Kidney (tissue), 14 donors: Measurements from ENCODE around the gene CCDC12. TPM values are rescaled to one million over a fixed set of nuclear protein-coding genes. Genes with fewer than 3 reads are reported as not detected.
A peak's percentile ranks its signal among the peaks of the same experiment; 100 is the strongest.

Source experiments
- DNase-seq, 5 donors: peaks; one replicate each; pipeline ENCODE4 v3.0.0-alpha.2; 2013 to 2020
- FAIRE-seq: peaks from 2 replicates; lab custom pipeline; 2012; peaks lifted over from hg19 to GRCh38; lab: Jason Lieb, UNC
- H3K27ac ChIP-seq, 2 donors: one replicate each; pipeline ENCODE4 v1.7.0; 2013; ENCODE audit warnings: low read depth in 2 of 2, low read length in 2 of 2, inconsistent platforms in 1 of 2
- H3K27me3 ChIP-seq: one replicate; pipeline ENCODE4 v1.7.1; 2013; ENCODE audit warnings: low read length, inconsistent platforms; ENCODE audit not compliant: control insufficient read depth, insufficient read depth
- H3K36me3 ChIP-seq, 3 donors: one replicate each; pipeline versions ENCODE4 v1.7.0 to v1.7.1; 2013; ENCODE audit warnings: low read length in 3 of 3, control low read depth in 1 of 3, inconsistent platforms in 1 of 3; ENCODE audit not compliant: insufficient read depth in 3 of 3, control insufficient read depth in 2 of 3
- H3K4me1 ChIP-seq, 3 donors: one replicate each; pipeline versions ENCODE4 v1.7.0 to v1.7.1; 2013; ENCODE audit warnings: low read length in 3 of 3, inconsistent platforms in 1 of 3, low read depth in 1 of 3; ENCODE audit not compliant: control insufficient read depth in 2 of 3, insufficient read depth in 2 of 3
- H3K4me3 ChIP-seq, 3 donors: one replicate each; pipeline versions ENCODE4 v1.7.0 to v1.8.1; 2013; ENCODE audit warnings: low read length in 3 of 3, control low read depth in 1 of 3, inconsistent platforms in 1 of 3
- H3K9ac ChIP-seq, 3 donors: one replicate each; pipeline versions ENCODE4 v1.7.0 to v1.7.1; 2013; ENCODE audit warnings: low read length in 3 of 3, control low read depth in 1 of 3, inconsistent platforms in 1 of 3
- H3K9me3 ChIP-seq, 3 donors: one replicate each; pipeline versions ENCODE4 v1.7.0 to v1.7.1; 2013; ENCODE audit warnings: low read length in 3 of 3, control low read depth in 1 of 3, inconsistent platforms in 1 of 3; ENCODE audit not compliant: control insufficient read depth in 2 of 3, insufficient read depth in 1 of 3
- CTCF ChIP-seq: IDR thresholded peaks from 3 replicates; pipeline ENCODE4 v1.5.1; 2012; ENCODE audit warnings: mild to moderate bottlenecking, moderate library complexity, borderline replicate concordance; ENCODE audit not compliant: insufficient read depth; ENCODE audit errors: extremely low read depth
- intact Hi-C: fragments of 100-400 bp; cut with DNase I; formaldehyde crosslinking; loops from one replicate; pipeline ENCODE4 v1.11.1; 2022
- polyA plus RNA-seq: library from polyadenylated mRNA; stranded (reverse); fragments of 350-450 nt; fragmentation: Illumina TruSeq; extraction: RNeasy Lipid Tissue Mini Kit (QIAGEN cat#74804); gene quantifications from one replicate; pipeline ENCODE4 v1.2.3, GENCODE V29; 2014; ENCODE audit warnings: low read depth, low replicate concordance; ENCODE audit not compliant: insufficient read depth
- total RNA-seq: library from RNA; stranded (reverse); fragmentation: NEBNext Ultra II Directional; extraction: Animal tissue kit (Norgen Biotek cat#: 25700); gene quantifications from one replicate; pipeline ENCODE4 v1.2.1, GENCODE V29; 2021
- donor health status: control.
- donor health status: control.
- donor health status: control.
- donor health status: control.
- donor health status: control.
- donor health status: DM: yes; HTN: yes; CAD: no.
- donor health status: Normal renal cell carcinoma (clear cell type).

CCDC12 gene
- total and polyA plus RNA-seq, 2 donors from 2014 or later = 59.7 to 85.6 TPM

- TF ChIP-seq CTCF = no peak
- peak in 2 of 5 donors; percentile 61 to 66 for DNase-seq
- H3K27ac ChIP-seq = no peak overlapping the region
- no peak for FAIRE-seq
- H3K9ac ChIP-seq = no peak overlapping the region
- no peaks in the 10 kb centered on the region for H3K9me3 ChIP-seq
- H3K4me1 ChIP-seq = peaks cover 0 to 6% (median 0%) of the 10 kb centered on the region in 3 donors
- intact Hi-C loops = no loop called here
- no peaks in the 10 kb centered on the region for H3K27me3 ChIP-seq
- H3K4me3 ChIP-seq = no peak overlapping the region
- peaks cover 0 to 14% (median 10%) of the 10 kb centered on the region in 3 donors for H3K36me3 ChIP-seq
These were observed 31.8 kb upstream of the CCDC12 start for GRCh38 chr3:47008234-47008796.

DNA sequence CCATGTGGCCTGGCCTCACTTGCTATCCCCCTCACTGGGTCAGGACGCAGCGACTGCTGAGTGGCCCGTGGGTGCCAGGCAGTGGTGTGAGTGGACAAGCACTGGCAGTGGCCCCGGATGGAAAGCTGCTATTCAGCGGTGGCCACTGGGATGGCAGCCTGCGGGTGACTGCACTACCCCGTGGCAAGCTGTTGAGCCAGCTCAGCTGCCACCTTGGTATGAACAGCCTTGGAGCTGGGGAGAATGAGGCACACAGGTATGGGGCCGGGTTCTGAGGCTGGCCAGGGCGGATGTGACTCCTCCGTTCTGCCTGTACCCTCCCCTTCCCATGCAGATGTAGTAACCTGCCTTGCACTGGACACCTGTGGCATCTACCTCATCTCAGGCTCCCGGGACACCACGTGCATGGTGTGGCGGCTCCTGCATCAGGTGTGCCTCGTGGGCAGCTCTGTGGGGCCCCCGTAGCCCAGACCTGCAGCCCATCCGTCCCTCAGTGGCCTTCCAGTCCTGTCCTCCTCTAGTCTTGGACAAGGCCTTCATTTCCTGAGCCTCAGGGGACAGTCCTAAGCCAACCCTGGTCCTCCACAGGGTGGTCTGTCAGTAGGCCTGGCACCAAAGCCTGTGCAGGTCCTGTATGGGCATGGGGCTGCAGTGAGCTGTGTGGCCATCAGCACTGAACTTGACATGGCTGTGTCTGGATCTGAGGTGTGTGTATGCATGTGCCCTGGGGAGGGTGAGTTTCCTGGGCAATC lies 31.1 kb upstream of the CCDC12 start:
- no peak for FAIRE-seq
- intact Hi-C loops = no loop called here

DNA sequence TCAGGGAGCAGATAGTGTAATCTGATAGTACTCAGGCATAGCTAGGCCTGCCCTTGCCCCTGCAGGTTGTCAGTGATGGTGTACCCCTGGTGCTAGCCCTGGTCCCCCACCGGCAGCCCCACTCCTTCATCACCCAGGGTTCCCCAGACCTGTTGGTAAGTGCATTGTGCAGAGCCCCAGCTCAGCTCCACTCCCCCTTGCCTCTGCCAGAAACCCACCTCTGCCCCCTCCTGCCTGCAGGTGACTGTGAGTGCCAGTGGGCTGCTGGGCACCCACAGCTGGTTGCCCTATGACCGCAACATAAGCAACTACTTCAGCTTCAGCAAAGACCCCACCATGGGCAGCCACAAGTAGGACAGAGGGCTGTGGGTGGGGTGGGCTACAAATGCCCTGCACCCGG lies 30.5 kb upstream of the CCDC12 start:
- intact Hi-C loops = no loop called here
- FAIRE-seq (no peak), DNase-seq (peak in 1 of 5 donors; percentile 38)
- Histone ChIP-seq H3K9me3 (no peaks in the 10 kb centered on the region), H3K9ac (no peak overlapping the region), H3K36me3 (peaks cover 0 to 16% (median 10%) of the 10 kb centered on the region in 3 donors), H3K4me3 (no peak overlapping the region), H3K27me3 (no peaks in the 10 kb centered on the region), H3K27ac (no peak overlapping the region), H3K4me1 (peaks cover 0 to 6% (median 0%) of the 10 kb centered on the region in 3 donors)
- TF ChIP-seq CTCF = no peak

More for the DNA sequence above, 31.1 kb upstream of the CCDC12 start:
- DNase-seq = peak in 2 of 5 donors; percentile 46 to 77
- H3K9me3 ChIP-seq = no peaks in the 10 kb centered on the region
- TF ChIP-seq CTCF = no peak
- H3K4me3 ChIP-seq = no peak overlapping the region
- no peak overlapping the region for H3K9ac ChIP-seq
- peaks cover 0 to 14% (median 10%) of the 10 kb centered on the region in 3 donors for H3K36me3 ChIP-seq
- H3K27ac ChIP-seq = no peak overlapping the region
- H3K4me1 ChIP-seq = peaks cover 0 to 6% (median 0%) of the 10 kb centered on the region in 3 donors
- no peaks in the 10 kb centered on the region for H3K27me3 ChIP-seq
